K562 (cell line): ENCODE results near the gene TNIP2. TPM values are rescaled to one million over a fixed set of nuclear protein-coding genes. Genes with fewer than 3 reads are reported as not detected.

Experiments
- ATAC-seq: fragments of 200-7000 bp; cut with Tn5 transposase; 3 replicates; pipeline ENCODE4 v1.9.1; 2020; ENCODE audit warnings: moderate library complexity
- BruUV-seq: library from RNA; stranded (reverse); fragments of 400-500 nt; replicated peaks from 2 replicates; lab custom pipeline; 2021; lab: Mats Ljungman, UMichigan
- CTCF ChIA-PET: fragments of 300-600 bp; formaldehyde crosslinking; extraction: SDS; loops from one replicate; lab custom pipeline; 2021; ENCODE audit warnings: low intra/inter-chr PET ratio; lab: Yijun Ruan, JAX
- POLR2A ChIA-PET: fragments of 300-600, 350-650 bp; sonication (Branson Sonifier 250); formaldehyde crosslinking; extraction: SDS; loops from one replicate; lab custom pipeline; 2021; ENCODE audit warnings: antibody characterized with exemption, inconsistent platforms; lab: Yijun Ruan, JAX
- DNase-seq, 4 experiments: peaks; one replicate each; pipeline versions ENCODE4 v3.0.0 to v3.0.0-alpha.2; 2011 to 2018; ENCODE audit warnings: low spot score in 3 of 4, mixed read lengths in 3 of 4; ENCODE audit errors: extremely low read depth in 1 of 4
- FAIRE-seq: peaks from 2 replicates; lab custom pipeline; 2011; peaks lifted over from hg19 to GRCh38; lab: Jason Lieb, UNC
- H2AFZ ChIP-seq: 2 replicates; pipeline ENCODE4 v1.6.0; 2011; ENCODE audit warnings: low read depth, low read length, control low read depth, inconsistent platforms
- H3K27ac ChIP-seq: fragments of 200-600 bp; 3 replicates; pipeline ENCODE4 v1.8.0; 2011; ENCODE audit warnings: low read depth, mild to moderate bottlenecking, control low read depth, inconsistent platforms, low read length, moderate library complexity, mixed read lengths; ENCODE audit errors: extremely low read depth
- H3K27me3 ChIP-seq, 2 experiments: fragments of 300-600 bp in 1 of 2; 2 replicates in 1 of 2; 3 replicates in 1 of 2; pipeline versions ENCODE4 v1.6.0 to v1.8.0; 2011; ENCODE audit warnings: inconsistent platforms in 2 of 2, low read length in 2 of 2, mild to moderate bottlenecking in 1 of 2, mixed read lengths in 1 of 2, moderate library complexity in 1 of 2; ENCODE audit not compliant: control insufficient read depth in 2 of 2, insufficient read depth in 2 of 2
- H3K36me3 ChIP-seq: fragments of 300-600 bp; 3 replicates; pipeline ENCODE4 v1.8.0; 2011; ENCODE audit warnings: mild to moderate bottlenecking, low read length, inconsistent platforms; ENCODE audit not compliant: control insufficient read depth, insufficient read depth
- H3K4me1 ChIP-seq, 2 experiments: fragments of 200-600 bp in 1 of 2; replicated peaks in 1 of 2; 2 replicates in 1 of 2; 3 replicates in 1 of 2; pipeline versions ENCODE4 v1.5.1 to v1.8.0; 2011; ENCODE audit warnings: inconsistent platforms in 2 of 2, low read length in 2 of 2, mild to moderate bottlenecking in 1 of 2, mixed read lengths in 1 of 2, moderate library complexity in 1 of 2; ENCODE audit not compliant: control insufficient read depth in 2 of 2, insufficient read depth in 2 of 2
- H3K4me2 ChIP-seq: 2 replicates; pipeline ENCODE4 v1.6.1; 2011; ENCODE audit warnings: low read length, control low read depth, inconsistent platforms, mixed read lengths; ENCODE audit not compliant: insufficient read depth
- H3K4me3 ChIP-seq: fragments of 200-600 bp; sonication (generic), shearing (Covaris generic); 2 replicates; pipeline ENCODE4 v1.5.1; 2016; ENCODE audit warnings: control low read depth, inconsistent platforms
- H3K79me2 ChIP-seq: fragments of 200-600 bp; 3 replicates; pipeline ENCODE4 v1.8.0; 2011; ENCODE audit warnings: low read length, inconsistent platforms; ENCODE audit not compliant: control insufficient read depth, insufficient read depth
- H3K9ac ChIP-seq, 2 experiments: 2 replicates each; pipeline versions ENCODE4 v1.6.0 to v1.6.1; 2011; ENCODE audit warnings: low read depth in 2 of 2, low read length in 2 of 2, control low read depth in 1 of 2, inconsistent platforms in 1 of 2, mild to moderate bottlenecking in 1 of 2, mixed read lengths in 1 of 2; ENCODE audit not compliant: insufficient read depth in 1 of 2
- H3K9me1 ChIP-seq: one replicate; pipeline ENCODE4 v1.6.0; 2011; ENCODE audit warnings: inconsistent platforms, mild to moderate bottlenecking, low read length, moderate library complexity; ENCODE audit not compliant: control insufficient read depth, insufficient read depth
- H3K9me3 ChIP-seq: replicated peaks from 2 replicates; pipeline ENCODE4 v1.5.1; 2011; ENCODE audit warnings: low read depth, low read length, inconsistent platforms; ENCODE audit not compliant: control insufficient read depth, insufficient read depth
- H4K20me1 ChIP-seq: replicated peaks from 2 replicates; pipeline ENCODE4 v1.6.1; 2011; ENCODE audit warnings: low read length, inconsistent platforms, mixed read lengths; ENCODE audit not compliant: control insufficient read depth, insufficient read depth
- BHLHE40 ChIP-seq: IDR thresholded peaks from 2 replicates; pipeline ENCODE4 v1.6.1; 2011; ENCODE audit warnings: low read length, improper control_type of control experiment
- CEBPG ChIP-seq, 3 experiments: fragments of 200-800 bp in 1 of 3; sonication (Bioruptor generic) in 1 of 3; sonication (generic) in 1 of 3; formaldehyde crosslinking in 1 of 3; IDR thresholded peaks in 2 of 3; conservative IDR thresholded peaks in 1 of 3; 2 replicates each; pipeline versions ENCODE4 v1.6.1 to v1.8.0; 2016 to 2022; ENCODE audit warnings: missing compliant biosample characterization in 2 of 3, missing genetic modification characterization in 2 of 3, mild to moderate bottlenecking in 1 of 3, missing genetic modification reagents in 1 of 3
- CREM ChIP-seq: IDR thresholded peaks from 2 replicates; pipeline ENCODE4 v1.6.1; 2014; ENCODE audit warnings: antibody characterized with exemption, low read depth
- ETV5 ChIP-seq: sonication (generic); formaldehyde crosslinking; IDR thresholded peaks from 2 replicates; pipeline ENCODE4 v1.4.0; 2020; ENCODE audit warnings: low read depth, mild to moderate bottlenecking, missing genetic modification reagents
- FOS ChIP-seq: IDR thresholded peaks from 3 replicates; pipeline ENCODE4 v1.6.1; 2011; ENCODE audit not compliant: insufficient read length; ENCODE audit errors: extremely low read depth
- FOSL1 ChIP-seq: fragments of 200-800 bp; sonication (Bioruptor generic); conservative IDR thresholded peaks from 2 replicates; pipeline ENCODE4 v1.6.1; 2016; ENCODE audit warnings: missing genetic modification characterization, missing compliant biosample characterization
- GATA2 ChIP-seq: sonication (generic); formaldehyde crosslinking; IDR thresholded peaks from 2 replicates; pipeline ENCODE4 v1.4.0; 2020; ENCODE audit warnings: mild to moderate bottlenecking, missing genetic modification reagents
- GATAD2A ChIP-seq: fragments of 450-650 bp; IDR thresholded peaks from 2 replicates; pipeline ENCODE4 v1.6.1; 2017
- KDM1A ChIP-seq, 2 experiments: fragments of 450-650 bp; IDR thresholded peaks; 2 replicates each; pipeline ENCODE4 v1.6.1; 2016; ENCODE audit warnings: mild to moderate bottlenecking in 2 of 2
- OTX1 ChIP-seq: fragments of 450-650 bp; formaldehyde crosslinking; IDR thresholded peaks from 2 replicates; pipeline ENCODE4 v1.4.0; 2022; ENCODE audit warnings: mild to moderate bottlenecking
- PTBP1 ChIP-seq: fragments of 200-400 bp; formaldehyde crosslinking; IDR thresholded peaks from 2 replicates; pipeline ENCODE4 v1.6.1; 2017; ENCODE audit warnings: low read depth, low read length
- SMAD4 ChIP-seq: fragments of 250-450 bp; sonication (Bioruptor Pico); conservative IDR thresholded peaks from 2 replicates; pipeline ENCODE4 v1.8.0; 2021; ENCODE audit warnings: inconsistent platforms, mild to moderate bottlenecking, moderate library complexity
- SP1 ChIP-seq: sonication (generic); formaldehyde crosslinking; IDR thresholded peaks from 2 replicates; pipeline ENCODE4 v1.8.1; 2022; ENCODE audit warnings: mild to moderate bottlenecking, missing genetic modification reagents
- TCF3 ChIP-seq: sonication (generic); formaldehyde crosslinking; IDR thresholded peaks from 2 replicates; pipeline ENCODE4 v1.4.0; 2020; ENCODE audit warnings: mild to moderate bottlenecking, missing genetic modification reagents
- ZNF263 ChIP-seq: sonication (generic); formaldehyde crosslinking; IDR thresholded peaks from 2 replicates; pipeline ENCODE4 v1.8.0; 2022; ENCODE audit warnings: mild to moderate bottlenecking, missing genetic modification reagents, borderline replicate concordance
- WGBS: fragments of 100-300 bp; shearing (Covaris generic); methylation state at CpG from one replicate; pipeline ENCODE4 v1.1.6; 2016; ENCODE audit warnings: low coverage, mixed read lengths; ENCODE audit not compliant: insufficient coverage; ENCODE audit errors: missing lambda C conversion rate; 5-methylcytosine and 5-hydroxymethylcytosine counted together
- in situ Hi-C: fragments of 300-500 bp; cut with MboI; formaldehyde crosslinking; loops from 4 replicates; pipeline ENCODE4 v1.15.0; 2018; ENCODE audit warnings: inconsistent platforms, mixed read lengths
- intact Hi-C: fragments of 100-400 bp; cut with micrococcal nuclease; formaldehyde crosslinking; loops from 2 replicates; pipeline ENCODE4 v1.14.2; 2022
- polyA plus RNA-seq, 8 experiments: library from polyadenylated mRNA; depleted of rRNA in 4 of 8; stranded (reverse) in 5 of 8; unstranded in 3 of 8; fragments of >200 nt; fragmentation: Nextera tagmentation in 2 of 8; fragmentation: Illumina TruSeq in 1 of 8; extraction: Ambion mirVana in 2 of 8; extraction: Trizol in 1 of 8; gene quantifications; 2 replicates each; pipeline versions ENCODE4 v1.2.1 to v1.2.3, GENCODE V29; 2011 to 2014; ENCODE audit warnings: inconsistent platforms in 1 of 8, missing spikeins in 1 of 8
- total RNA-seq, 7 experiments: library from RNA; depleted of rRNA in 6 of 7; stranded (reverse); fragments of >200 nt in 6 of 7; fragmentation: Illumina TruSeq in 2 of 7; extraction: Trizol in 2 of 7; gene quantifications; 2 replicates each; pipeline versions ENCODE4 v1.2.1 to v1.2.3, GENCODE V29; 2011 to 2021; ENCODE audit warnings: low replicate concordance in 1 of 7
- TF ChIP-seq, protein P1 (sequence below): sonication (generic); formaldehyde crosslinking; IDR thresholded peaks from 2 replicates; pipeline ENCODE4 v1.8.1; 2023; ENCODE audit warnings: mild to moderate bottlenecking, missing genetic modification reagents
- TF ChIP-seq, protein P2 (sequence below): sonication (generic); formaldehyde crosslinking; IDR thresholded peaks from 2 replicates; pipeline ENCODE4 v1.8.0; 2022; ENCODE audit warnings: missing genetic modification reagents, mild to moderate bottlenecking, moderate library complexity, borderline replicate concordance

Gene TNIP2
- total and polyA plus RNA-seq, 9 of the 15 experiments (the other 6 are each of a cell fraction or from before 2014, with no cell fraction given), result 0.61 to 42.6 (median 19.5) TPM

DNA sequence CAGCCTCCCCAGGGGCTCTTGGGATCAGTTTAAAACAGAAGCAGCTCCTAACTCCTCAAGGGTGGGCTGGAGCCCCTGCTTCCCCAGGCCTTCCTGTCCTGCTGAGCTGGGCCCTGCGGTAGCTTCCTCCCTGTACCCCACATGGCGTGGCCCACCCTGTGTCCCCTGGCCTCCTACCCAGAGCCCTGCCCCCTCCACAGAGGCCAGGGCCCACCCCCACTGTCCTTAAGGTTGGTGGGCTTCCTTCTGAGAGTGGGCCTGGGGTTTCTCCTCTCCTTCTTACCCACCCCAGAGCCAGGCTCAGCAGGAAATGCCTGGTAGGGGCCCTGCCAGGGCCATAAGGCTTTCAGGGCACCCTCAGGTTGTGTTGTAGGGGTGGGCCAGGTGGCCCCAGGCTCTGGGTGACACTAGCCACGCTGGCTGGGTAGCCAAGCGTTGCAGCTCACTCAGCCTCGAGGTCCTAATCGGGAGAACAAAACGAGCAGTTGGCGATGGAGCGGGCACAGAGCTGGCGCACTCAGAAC lies 48.4 kb upstream of the TNIP2 start (continued):
- TF ChIP-seq, protein P1, sequence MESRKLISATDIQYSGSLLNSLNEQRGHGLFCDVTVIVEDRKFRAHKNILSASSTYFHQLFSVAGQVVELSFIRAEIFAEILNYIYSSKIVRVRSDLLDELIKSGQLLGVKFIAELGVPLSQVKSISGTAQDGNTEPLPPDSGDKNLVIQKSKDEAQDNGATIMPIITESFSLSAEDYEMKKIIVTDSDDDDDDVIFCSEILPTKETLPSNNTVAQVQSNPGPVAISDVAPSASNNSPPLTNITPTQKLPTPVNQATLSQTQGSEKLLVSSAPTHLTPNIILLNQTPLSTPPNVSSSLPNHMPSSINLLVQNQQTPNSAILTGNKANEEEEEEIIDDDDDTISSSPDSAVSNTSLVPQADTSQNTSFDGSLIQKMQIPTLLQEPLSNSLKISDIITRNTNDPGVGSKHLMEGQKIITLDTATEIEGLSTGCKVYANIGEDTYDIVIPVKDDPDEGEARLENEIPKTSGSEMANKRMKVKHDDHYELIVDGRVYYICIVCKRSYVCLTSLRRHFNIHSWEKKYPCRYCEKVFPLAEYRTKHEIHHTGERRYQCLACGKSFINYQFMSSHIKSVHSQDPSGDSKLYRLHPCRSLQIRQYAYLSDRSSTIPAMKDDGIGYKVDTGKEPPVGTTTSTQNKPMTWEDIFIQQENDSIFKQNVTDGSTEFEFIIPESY, result no peak

DNA sequence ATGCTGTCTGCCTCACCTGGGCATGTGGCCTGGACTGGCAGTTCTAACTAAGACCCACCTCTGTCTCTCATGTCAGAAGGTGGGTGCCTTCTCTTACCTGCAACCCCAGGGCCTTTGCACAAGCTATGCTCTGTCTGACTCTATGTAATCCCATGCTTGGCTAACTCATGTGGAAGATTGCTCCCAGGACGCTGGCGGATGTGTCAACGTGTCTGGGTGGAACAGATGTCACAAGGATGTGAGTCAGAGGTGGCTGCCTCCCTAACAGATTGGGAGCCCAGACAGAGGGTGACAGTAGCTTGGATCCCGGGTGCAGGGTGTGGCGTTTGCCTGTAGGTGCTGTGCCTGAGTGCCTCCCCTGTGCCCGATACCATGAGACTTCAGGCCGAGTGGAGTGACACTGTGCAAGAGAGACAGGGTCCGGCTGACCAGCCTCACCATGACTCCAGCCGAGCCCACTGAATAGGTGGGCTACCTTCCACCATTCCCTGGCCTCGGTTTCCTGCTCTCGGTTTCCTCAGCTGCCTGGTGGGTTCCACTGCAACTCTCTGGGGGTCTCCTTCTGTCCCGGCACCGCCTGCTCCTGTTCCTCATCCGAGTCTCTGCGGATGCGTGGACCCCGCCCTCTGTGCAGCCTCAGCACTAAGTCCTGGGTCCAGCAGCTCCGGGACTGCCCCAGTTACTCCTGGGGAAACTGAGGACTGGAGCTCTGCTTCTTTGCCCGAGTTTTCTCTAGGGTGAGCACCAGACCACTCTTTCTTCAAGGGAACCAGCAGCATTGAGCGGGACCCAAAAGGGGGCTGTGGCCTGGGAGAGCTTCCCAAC lies 47.7 kb upstream of the TNIP2 start:
- peaks cover 16 to 78% of the 10 kb centered on the region in 2 experiments; a peak in 4 of 5 replicates for H3K4me1 ChIP-seq
- no peak; the same call in 1 of the 2 replicates for TF ChIP-seq CEBPG (CRISPR knock-in tag; IDR thresholded peaks at IDR 0.05)
- TF ChIP-seq CEBPG (tag; conservative IDR thresholded peaks at IDR 0.05 in 1 of 2, IDR thresholded peaks at IDR 0.05 in 1 of 2), result peak in 1 of 2 experiments; percentile 45; a peak in 1 of 4 replicates
- TF ChIP-seq SP1, result 0 out of 2 replicates have a peak, but pooled peaks have one; percentile 42
- TF ChIP-seq GATA2 (CRISPR knock-in tag), result 0 out of 2 replicates have a peak, but pooled peaks have one; percentile 22
- TF ChIP-seq TCF3, result peak; percentile 57; the same call in 1 of the 2 replicates
- peak; percentile 93 for TF ChIP-seq FOSL1 (tag)
- TF ChIP-seq KDM1A (IDR thresholded peaks at IDR 0.05), result peak; percentile 85 to 92
- peak; percentile 70; the same call in 1 of the 2 replicates for TF ChIP-seq ETV5 (CRISPR knock-in tag)
- TF ChIP-seq BHLHE40, result peak; percentile 43
- TF ChIP-seq, protein P2, sequence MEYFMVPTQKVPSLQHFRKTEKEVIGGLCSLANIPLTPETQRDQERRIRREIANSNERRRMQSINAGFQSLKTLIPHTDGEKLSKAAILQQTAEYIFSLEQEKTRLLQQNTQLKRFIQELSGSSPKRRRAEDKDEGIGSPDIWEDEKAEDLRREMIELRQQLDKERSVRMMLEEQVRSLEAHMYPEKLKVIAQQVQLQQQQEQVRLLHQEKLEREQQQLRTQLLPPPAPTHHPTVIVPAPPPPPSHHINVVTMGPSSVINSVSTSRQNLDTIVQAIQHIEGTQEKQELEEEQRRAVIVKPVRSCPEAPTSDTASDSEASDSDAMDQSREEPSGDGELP (CRISPR knock-in tag), result peak; percentile 78
- no peak for TF ChIP-seq ZNF263 (CRISPR knock-in tag)
- TF ChIP-seq OTX1 (CRISPR knock-in tag), result no peak
- TF ChIP-seq GATAD2A, result no peak
- TF ChIP-seq PTBP1, result 0 out of 2 replicates have a peak, but pooled peaks have one; percentile 72
- TF ChIP-seq FOS, result peak; percentile 49
- TF ChIP-seq SMAD4 (CRISPR knock-in tag), result peak; percentile 29; the same call in 1 of the 2 replicates
- TF ChIP-seq CREM, result peak; percentile 62; the same call in 1 of the 2 replicates

More for the DNA sequence above, 47.7 kb upstream of the TNIP2 start:
- H3K79me2 ChIP-seq, result no peaks in the 10 kb centered on the region; the same call in 2 of the 3 replicates
- in situ Hi-C loops (no loop called here), intact Hi-C loops (no loop called here)
- peak overlapping the region in 1 of 2 experiments; percentile 28; a peak in 2 of 4 replicates for H3K9ac ChIP-seq
- FAIRE-seq (peak; percentile 83), ATAC-seq (peak; percentile 19), DNase-seq (peak; percentile 52 to 74 (median 64))
- H2AFZ ChIP-seq, result no peak overlapping the region
- no peaks in the 10 kb centered on the region for H3K9me3 ChIP-seq
- H3K4me3 ChIP-seq, result no peak overlapping the region
- ChIA-PET POLR2A (interaction anchor here (0.5 to 1.2 kb wide), 6 partner anchors 9 to 795 kb away, joined by 3 to 8 read pairs (median 3); partner anchors contain the start of gene SH3BP2), CTCF (no interaction called here)
- BruUV-seq, result no TSS peak
- H4K20me1 ChIP-seq, result peaks cover 7% of the 10 kb centered on the region; the same call in 1 of the 2 replicates
- no peak overlapping the region for H3K4me2 ChIP-seq
- peaks cover 5% of the 10 kb centered on the region for H3K9me1 ChIP-seq
- H3K27ac ChIP-seq, result no peak overlapping the region
- no peaks in the 10 kb centered on the region for H3K36me3 ChIP-seq
- 57% methylated on average over 18 of the region's 20 CpGs for WGBS
- H3K27me3 ChIP-seq, result no peaks in the 10 kb centered on the region
